Measurements from ENCODE around the gene N4BP2. TPM values are rescaled to one million over a fixed set of nuclear protein-coding genes. Genes with fewer than 3 reads are reported as not detected.
"Not testable (repeated sequence)": the region's sequence is repeated elsewhere in the genome, so short reads cannot be mapped to it uniquely, and the experiment has no call there.

N4BP2 gene
- total and polyA plus RNA-seq, 2 experiments from 2014 or later, result 11.2 to 28.8 TPM

DNA sequence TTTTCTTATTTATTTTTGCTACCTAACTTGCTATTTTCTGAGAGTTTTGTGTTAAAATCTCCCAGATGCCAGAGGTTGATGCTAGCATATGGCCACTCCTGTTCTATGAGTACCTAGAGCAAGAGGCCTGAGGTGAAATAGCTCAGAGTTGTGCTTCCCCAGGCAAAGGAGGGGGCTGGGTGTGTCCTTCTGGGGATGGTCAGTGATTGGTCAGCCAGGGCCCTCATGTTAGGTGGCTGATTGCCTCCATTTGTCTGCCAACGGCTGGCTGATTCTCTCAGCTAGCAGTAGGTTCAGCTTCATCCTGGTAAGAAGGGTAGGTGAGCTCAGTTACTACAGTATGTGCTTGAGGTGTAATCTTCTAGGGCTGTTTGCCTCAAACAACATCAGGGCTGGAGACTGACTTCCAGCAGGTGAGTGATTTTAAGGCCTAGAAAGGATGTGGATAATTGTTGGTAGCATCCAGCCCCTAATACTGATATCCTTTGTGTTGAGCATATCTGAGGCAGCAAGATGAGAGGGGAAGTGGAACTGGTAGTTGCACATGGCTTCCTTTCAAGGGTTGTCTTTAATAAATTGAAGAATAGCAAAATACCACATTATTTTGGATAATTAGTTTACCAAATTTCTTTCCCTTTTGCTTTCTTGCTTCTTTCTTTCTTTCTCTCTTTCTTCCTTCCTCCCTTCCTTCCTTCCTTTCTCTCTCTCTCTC lies 77.7 kb downstream of the N4BP2 start:
- Histone ChIP-seq H3K9me2 (replicated peaks; ENCODE audit: insufficient read depth) (no peaks in the 10 kb centered on the region), H3K27me3 (no peaks in the 10 kb centered on the region), H3K4me1 (ENCODE audit: insufficient read depth) (no peaks in the 10 kb centered on the region), H3K4me3 (no peak overlapping the region), H3K79me2 (peaks cover 3% of the 10 kb centered on the region), H4K20me1 (ENCODE audit: insufficient read depth, poor library complexity, severe bottlenecking) (no peaks in the 10 kb centered on the region), H3K4me2 (no peak overlapping the region), H3K36me3 (replicated peaks; ENCODE audit: insufficient read depth, low read depth) (no peaks in the 10 kb centered on the region), H3K27ac (no peak overlapping the region), H2AFZ (no peak overlapping the region), H3K9me3 (ENCODE audit: low read depth) (no peaks in the 10 kb centered on the region)
- TF ChIP-seq EZH2 (IDR thresholded peaks at IDR 0.05; ENCODE audit: borderline replicate concordance) (no peak), EZH2phosphoT487 (IDR thresholded peaks at IDR 0.05; ENCODE audit: low read depth, severe bottlenecking, unreplicated experiment) (no peak)
- TF ChIP-seq, protein P1, sequence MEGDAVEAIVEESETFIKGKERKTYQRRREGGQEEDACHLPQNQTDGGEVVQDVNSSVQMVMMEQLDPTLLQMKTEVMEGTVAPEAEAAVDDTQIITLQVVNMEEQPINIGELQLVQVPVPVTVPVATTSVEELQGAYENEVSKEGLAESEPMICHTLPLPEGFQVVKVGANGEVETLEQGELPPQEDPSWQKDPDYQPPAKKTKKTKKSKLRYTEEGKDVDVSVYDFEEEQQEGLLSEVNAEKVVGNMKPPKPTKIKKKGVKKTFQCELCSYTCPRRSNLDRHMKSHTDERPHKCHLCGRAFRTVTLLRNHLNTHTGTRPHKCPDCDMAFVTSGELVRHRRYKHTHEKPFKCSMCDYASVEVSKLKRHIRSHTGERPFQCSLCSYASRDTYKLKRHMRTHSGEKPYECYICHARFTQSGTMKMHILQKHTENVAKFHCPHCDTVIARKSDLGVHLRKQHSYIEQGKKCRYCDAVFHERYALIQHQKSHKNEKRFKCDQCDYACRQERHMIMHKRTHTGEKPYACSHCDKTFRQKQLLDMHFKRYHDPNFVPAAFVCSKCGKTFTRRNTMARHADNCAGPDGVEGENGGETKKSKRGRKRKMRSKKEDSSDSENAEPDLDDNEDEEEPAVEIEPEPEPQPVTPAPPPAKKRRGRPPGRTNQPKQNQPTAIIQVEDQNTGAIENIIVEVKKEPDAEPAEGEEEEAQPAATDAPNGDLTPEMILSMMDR (IDR thresholded peaks at IDR 0.05; ENCODE audit: poor library complexity), result no peak
- no peak for DNase-seq (ENCODE audit: low spot score)
- 93% methylated on average over 1 of the region's 1 CpG for WGBS (ENCODE audit: low lambda C conversion rate, missing lambda C conversion rate)

DNA sequence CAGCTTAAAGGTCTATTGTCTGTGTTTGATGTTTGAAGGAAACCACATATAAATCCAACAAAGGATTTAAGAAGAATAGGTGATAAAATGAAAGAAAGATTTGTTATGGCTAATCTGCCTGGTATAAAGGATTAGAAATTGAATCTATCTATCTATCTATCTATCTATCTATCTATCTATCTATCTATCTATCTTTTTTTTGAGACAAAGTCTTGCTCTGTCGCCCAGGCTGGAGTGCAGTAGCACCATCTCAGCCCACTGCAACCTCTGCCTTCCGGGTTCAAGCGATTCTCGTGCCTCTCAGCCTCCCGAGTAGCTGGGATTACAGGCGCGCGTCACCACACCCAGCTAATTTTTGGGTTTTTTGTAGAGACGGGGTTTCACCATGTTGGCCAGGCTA lies 79.6 kb downstream of the N4BP2 start:
- not testable (repeated sequence) for H3K36me3 ChIP-seq (replicated peaks; ENCODE audit: insufficient read depth, low read depth); H2AFZ ChIP-seq; H4K20me1 ChIP-seq (ENCODE audit: insufficient read depth, poor library complexity, severe bottlenecking); H3K79me2 ChIP-seq; H3K27me3 ChIP-seq; H3K9me3 ChIP-seq (ENCODE audit: low read depth); H3K4me1 ChIP-seq (ENCODE audit: insufficient read depth); H3K27ac ChIP-seq; H3K4me2 ChIP-seq; H3K4me3 ChIP-seq; H3K9me2 ChIP-seq (replicated peaks; ENCODE audit: insufficient read depth); DNase-seq (ENCODE audit: low spot score)
- 95% methylated on average over 9 of the region's 9 CpGs for WGBS (ENCODE audit: low lambda C conversion rate, missing lambda C conversion rate)

DNA sequence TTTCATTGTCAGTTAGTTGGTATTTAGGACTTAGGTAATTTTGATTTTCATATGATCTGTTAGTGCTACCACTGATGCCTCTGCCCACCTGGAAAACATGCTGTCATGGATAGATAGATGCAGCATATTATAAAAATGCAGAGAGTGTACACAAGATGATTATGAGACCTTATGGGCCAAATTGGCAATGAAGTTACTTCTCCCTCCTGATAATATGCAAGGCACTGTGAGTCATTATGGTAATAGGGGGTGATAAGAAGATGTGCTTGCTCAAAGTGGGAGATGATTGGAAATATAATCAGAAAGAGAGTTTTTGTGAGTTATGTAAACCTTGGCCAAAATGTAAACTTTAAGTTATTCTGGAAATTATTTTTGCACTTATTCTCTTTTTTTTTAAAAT lies 83.5 kb downstream of the N4BP2 start:
- Histone ChIP-seq H3K4me2 (no peak overlapping the region), H3K36me3 (replicated peaks; ENCODE audit: insufficient read depth, low read depth) (no peaks in the 10 kb centered on the region), H3K27me3 (no peaks in the 10 kb centered on the region), H3K27ac (no peak overlapping the region), H3K9me3 (ENCODE audit: low read depth) (no peaks in the 10 kb centered on the region), H3K9me2 (replicated peaks; ENCODE audit: insufficient read depth) (no peaks in the 10 kb centered on the region), H3K79me2 (no peaks in the 10 kb centered on the region), H3K4me1 (ENCODE audit: insufficient read depth) (no peaks in the 10 kb centered on the region), H2AFZ (no peak overlapping the region), H3K4me3 (no peak overlapping the region), H4K20me1 (ENCODE audit: insufficient read depth, poor library complexity, severe bottlenecking) (no peaks in the 10 kb centered on the region)
- no peak for DNase-seq (ENCODE audit: low spot score)
- no peak for TF ChIP-seq EZH2phosphoT487 (IDR thresholded peaks at IDR 0.05; ENCODE audit: low read depth, severe bottlenecking, unreplicated experiment)
- TF ChIP-seq, protein P1 (IDR thresholded peaks at IDR 0.05; ENCODE audit: poor library complexity), result no peak
- no peak for TF ChIP-seq EZH2 (IDR thresholded peaks at IDR 0.05; ENCODE audit: borderline replicate concordance)

DNA sequence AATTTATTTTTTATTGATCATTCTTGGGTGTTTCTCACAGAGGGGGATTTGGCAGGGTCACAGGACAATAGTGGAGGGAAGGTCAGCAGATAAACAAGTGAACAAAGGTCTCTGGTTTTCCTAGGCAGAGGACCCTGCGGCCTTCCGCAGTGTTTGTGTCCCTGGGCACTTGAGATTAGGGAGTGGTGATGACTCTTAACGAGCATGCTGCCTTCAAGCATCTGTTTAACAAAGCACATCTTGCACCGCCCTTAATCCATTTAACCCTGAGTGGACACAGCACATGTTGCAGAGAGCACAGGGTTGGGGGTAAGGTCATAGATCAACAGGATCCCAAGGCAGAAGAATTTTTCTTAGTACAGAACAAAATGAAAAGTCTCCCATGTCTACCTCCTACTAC lies 83.9 kb downstream of the N4BP2 start:
- H3K27ac ChIP-seq; H2AFZ ChIP-seq; DNase-seq (ENCODE audit: low spot score); H3K4me1 ChIP-seq (ENCODE audit: insufficient read depth); H3K36me3 ChIP-seq (replicated peaks; ENCODE audit: insufficient read depth, low read depth); H3K79me2 ChIP-seq; H4K20me1 ChIP-seq (ENCODE audit: insufficient read depth, poor library complexity, severe bottlenecking); H3K9me3 ChIP-seq (ENCODE audit: low read depth); H3K27me3 ChIP-seq; H3K9me2 ChIP-seq (replicated peaks; ENCODE audit: insufficient read depth); H3K4me3 ChIP-seq; H3K4me2 ChIP-seq: not testable (repeated sequence)
- WGBS (ENCODE audit: low lambda C conversion rate, missing lambda C conversion rate), result 64% methylated on average over 4 of the region's 4 CpGs

All from hepatocyte (in vitro differentiated cells).